Nephron progenitor cell (in vitro differentiated cells): ENCODE measurements around the gene ENDOV.

Experiments used
- DNase-seq: peaks from one replicate; pipeline ENCODE4 v3.0.0; 2021
- H3K27ac Mint-ChIP-seq: 2 replicates; pipeline ENCODE4 v1.8.0; 2021; ENCODE audit warnings: mild to moderate bottlenecking, moderate library complexity, mixed read lengths
- H3K27me3 Mint-ChIP-seq: 2 replicates; pipeline ENCODE4 v1.8.0; 2021; ENCODE audit warnings: mild to moderate bottlenecking, low read depth, mixed read lengths; ENCODE audit not compliant: poor library complexity
- H3K36me3 Mint-ChIP-seq: 2 replicates; pipeline ENCODE4 v1.8.0; 2021; ENCODE audit warnings: low read depth, mixed read lengths
- H3K4me1 Mint-ChIP-seq: 2 replicates; pipeline ENCODE4 v1.8.0; 2021; ENCODE audit warnings: mixed read lengths
- H3K4me3 Mint-ChIP-seq: 2 replicates; pipeline ENCODE4 v1.8.0; 2021; ENCODE audit warnings: mild to moderate bottlenecking, moderate library complexity, mixed read lengths
- H3K9me3 Mint-ChIP-seq: 2 replicates; pipeline ENCODE4 v1.8.0; 2021; ENCODE audit warnings: mild to moderate bottlenecking, moderate library complexity, mixed read lengths
- TF ChIP-seq, protein P1 (sequence below): fragments of 200-600 bp; sonication (generic); IDR thresholded peaks from 2 replicates; pipeline ENCODE4 v1.5.0; 2021; ENCODE audit warnings: antibody characterized with exemption

ENDOV gene

DNA sequence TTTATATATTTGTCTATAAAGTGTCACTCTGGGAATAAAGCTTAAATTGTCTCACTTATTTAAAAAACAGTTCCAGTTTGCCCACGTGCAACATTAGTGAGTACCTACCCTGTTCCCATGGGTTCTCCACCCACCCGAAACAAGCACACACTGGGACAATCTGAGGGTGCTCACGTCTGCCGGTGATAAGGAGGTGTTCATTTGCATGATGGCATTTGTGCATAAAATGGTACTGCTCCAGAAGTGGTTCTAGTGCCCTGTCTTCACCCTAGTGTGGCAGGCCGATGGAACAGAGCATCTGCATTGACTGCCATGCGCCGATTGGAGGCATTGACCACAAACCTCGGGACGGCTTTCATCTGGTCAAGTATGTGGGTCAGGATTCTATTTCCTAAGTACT, 35.6 kb upstream of the ENDOV start:
- H3K27me3 Mint-ChIP-seq: no peaks in the 10 kb centered on the region
- no peak for DNase-seq
- TF ChIP-seq, protein P1, sequence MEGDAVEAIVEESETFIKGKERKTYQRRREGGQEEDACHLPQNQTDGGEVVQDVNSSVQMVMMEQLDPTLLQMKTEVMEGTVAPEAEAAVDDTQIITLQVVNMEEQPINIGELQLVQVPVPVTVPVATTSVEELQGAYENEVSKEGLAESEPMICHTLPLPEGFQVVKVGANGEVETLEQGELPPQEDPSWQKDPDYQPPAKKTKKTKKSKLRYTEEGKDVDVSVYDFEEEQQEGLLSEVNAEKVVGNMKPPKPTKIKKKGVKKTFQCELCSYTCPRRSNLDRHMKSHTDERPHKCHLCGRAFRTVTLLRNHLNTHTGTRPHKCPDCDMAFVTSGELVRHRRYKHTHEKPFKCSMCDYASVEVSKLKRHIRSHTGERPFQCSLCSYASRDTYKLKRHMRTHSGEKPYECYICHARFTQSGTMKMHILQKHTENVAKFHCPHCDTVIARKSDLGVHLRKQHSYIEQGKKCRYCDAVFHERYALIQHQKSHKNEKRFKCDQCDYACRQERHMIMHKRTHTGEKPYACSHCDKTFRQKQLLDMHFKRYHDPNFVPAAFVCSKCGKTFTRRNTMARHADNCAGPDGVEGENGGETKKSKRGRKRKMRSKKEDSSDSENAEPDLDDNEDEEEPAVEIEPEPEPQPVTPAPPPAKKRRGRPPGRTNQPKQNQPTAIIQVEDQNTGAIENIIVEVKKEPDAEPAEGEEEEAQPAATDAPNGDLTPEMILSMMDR: no peak
- H3K4me3 Mint-ChIP-seq: no peak overlapping the region
- H3K36me3 Mint-ChIP-seq: peaks cover 29% of the 10 kb centered on the region
- no peaks in the 10 kb centered on the region for H3K9me3 Mint-ChIP-seq
- no peaks in the 10 kb centered on the region for H3K4me1 Mint-ChIP-seq
- H3K27ac Mint-ChIP-seq: no peak overlapping the region

DNA sequence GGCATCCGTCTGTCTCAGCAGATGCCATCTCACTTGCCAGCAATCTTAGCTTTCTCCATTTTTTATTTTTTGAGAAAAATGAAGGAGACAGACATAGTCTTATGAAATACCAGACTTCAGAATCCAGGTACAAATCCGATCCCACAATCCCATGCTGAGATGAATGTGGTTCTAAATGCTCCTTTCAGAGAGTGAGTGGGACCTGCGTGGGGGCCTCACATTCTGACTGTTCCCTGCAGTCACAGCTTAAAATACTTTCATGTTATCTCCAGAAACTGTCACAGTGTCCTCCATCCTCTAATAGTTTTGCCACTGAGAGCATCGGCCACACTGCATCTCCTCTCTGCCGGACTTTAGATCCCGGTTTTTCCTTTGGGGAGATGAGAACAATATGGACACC, 34.9 kb upstream of the ENDOV start:
- DNase-seq: no peak
- TF ChIP-seq, protein P1: no peak
- no peaks in the 10 kb centered on the region for H3K27me3 Mint-ChIP-seq
- H3K9me3 Mint-ChIP-seq: no peaks in the 10 kb centered on the region
- no peak overlapping the region for H3K27ac Mint-ChIP-seq
- no peaks in the 10 kb centered on the region for H3K4me1 Mint-ChIP-seq
- H3K36me3 Mint-ChIP-seq: peaks cover 25% of the 10 kb centered on the region
- no peak overlapping the region for H3K4me3 Mint-ChIP-seq

DNA sequence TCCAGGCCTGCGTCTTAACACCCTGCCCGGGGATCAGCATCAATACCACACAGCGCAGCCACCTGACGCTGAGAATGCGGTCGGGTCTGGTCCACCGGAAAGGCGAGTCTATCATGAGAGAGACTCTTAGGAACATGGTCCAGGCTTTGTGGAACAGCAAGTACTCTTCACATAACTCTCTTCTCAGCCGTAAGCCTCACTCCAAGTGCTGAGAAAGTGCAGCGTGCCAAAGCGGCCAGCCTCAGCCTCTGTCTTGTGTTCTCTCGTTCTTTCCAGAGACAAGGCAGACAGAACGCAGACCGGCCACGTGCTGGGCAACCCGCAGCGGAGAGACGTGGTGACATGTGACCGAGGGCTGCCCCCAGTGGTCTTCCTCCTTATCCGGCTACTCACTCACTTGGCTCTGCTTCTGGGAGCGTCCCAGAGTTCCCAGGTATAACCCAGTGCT, 34.4 kb upstream of the ENDOV start:
- DNase-seq: no peak
- no peaks in the 10 kb centered on the region for H3K27me3 Mint-ChIP-seq
- H3K27ac Mint-ChIP-seq: no peak overlapping the region
- TF ChIP-seq, protein P1: no peak
- H3K9me3 Mint-ChIP-seq: no peaks in the 10 kb centered on the region
- H3K4me3 Mint-ChIP-seq: no peak overlapping the region
- peaks cover 4% of the 10 kb centered on the region for H3K4me1 Mint-ChIP-seq
- H3K36me3 Mint-ChIP-seq: peaks cover 25% of the 10 kb centered on the region

DNA sequence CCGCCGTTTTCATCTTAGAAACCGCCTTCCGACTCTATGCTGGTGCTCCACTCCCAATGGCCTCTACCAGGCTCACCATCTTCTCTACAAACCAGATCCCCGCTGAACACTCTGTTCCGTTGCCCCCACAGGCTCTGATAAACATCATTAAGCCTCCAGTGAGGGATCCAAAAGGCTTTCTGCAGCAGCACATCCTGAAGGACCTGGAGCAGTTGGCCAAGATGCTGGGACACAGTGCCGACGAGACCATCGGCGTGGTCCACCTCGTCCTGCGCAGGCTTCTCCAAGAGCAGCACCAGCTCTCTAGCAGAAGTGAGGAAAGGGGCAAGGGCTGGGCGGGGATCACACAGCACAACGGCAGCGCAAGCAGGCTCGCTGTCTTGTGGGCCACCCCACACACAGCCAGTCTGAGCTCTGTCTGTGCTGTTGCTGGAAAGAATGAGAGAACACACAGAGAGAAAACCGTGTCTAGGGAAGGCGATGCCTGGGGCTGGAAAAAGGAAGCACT, 33.5 kb upstream of the ENDOV start:
- peaks cover 5% of the 10 kb centered on the region for H3K4me1 Mint-ChIP-seq
- no peaks in the 10 kb centered on the region for H3K9me3 Mint-ChIP-seq
- TF ChIP-seq, protein P1: no peak
- H3K4me3 Mint-ChIP-seq: no peak overlapping the region
- no peak for DNase-seq
- H3K36me3 Mint-ChIP-seq: peaks cover 18% of the 10 kb centered on the region
- peak overlapping the region; percentile 3 for H3K27ac Mint-ChIP-seq
- H3K27me3 Mint-ChIP-seq: no peaks in the 10 kb centered on the region

GRCh38 chr17:80382446-80382845, 32.5 kb upstream of the ENDOV start:
- H3K4me3 Mint-ChIP-seq: no peak overlapping the region
- no peak overlapping the region for H3K27ac Mint-ChIP-seq
- TF ChIP-seq, protein P1: no peak
- no peaks in the 10 kb centered on the region for H3K9me3 Mint-ChIP-seq
- peaks cover 8% of the 10 kb centered on the region for H3K36me3 Mint-ChIP-seq
- peaks cover 5% of the 10 kb centered on the region for H3K4me1 Mint-ChIP-seq
- H3K27me3 Mint-ChIP-seq: no peaks in the 10 kb centered on the region
- no peak for DNase-seq

DNA sequence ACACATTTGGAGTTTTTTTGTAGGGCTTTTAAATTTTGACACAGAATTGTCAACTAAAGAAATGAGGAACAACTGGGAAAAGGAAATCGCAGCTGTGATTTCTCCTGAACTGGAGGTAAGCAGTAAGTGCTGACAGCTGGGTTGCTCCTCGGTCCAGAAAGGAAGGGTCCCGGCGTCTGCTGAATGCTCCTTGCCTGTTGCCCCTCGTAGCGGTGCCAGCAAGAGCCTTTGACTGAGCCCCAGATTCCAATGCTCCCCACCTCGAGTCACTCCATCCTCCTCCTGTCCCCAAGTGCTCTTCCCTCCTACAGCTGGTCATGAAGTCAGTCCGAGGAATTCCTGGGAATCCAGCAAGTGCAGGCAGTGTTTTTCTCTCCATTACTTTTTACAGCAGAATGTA, 32.0 kb upstream of the ENDOV start:
- DNase-seq: no peak
- Mint-ChIP-seq H3K36me3 (peaks cover 5% of the 10 kb centered on the region), H3K4me1 (peaks cover 5% of the 10 kb centered on the region), H3K27ac (no peak overlapping the region), H3K9me3 (no peaks in the 10 kb centered on the region), H3K27me3 (no peaks in the 10 kb centered on the region), H3K4me3 (no peak overlapping the region)
- TF ChIP-seq, protein P1: no peak
